Measurements from ENCODE around the gene NFIC.
"Not testable (repeated sequence)": the region's sequence is repeated elsewhere in the genome, so short reads cannot be mapped to it uniquely, and the experiment has no call there.

Gene NFIC

GRCh38 chr19:3365836-3366752 is at the start of gene NFIC:
NFIC (plus strand) TSS chr19:3366583; CDS start chr19:3366637, 54 bp downstream.
- peak in 44 of 56 donors; percentile 14 to 75 (median 58) for DNase-seq

- DNase-seq: no peak
Measured at GRCh38 chr19:3316659-3317207, 49.6 kb upstream of the NFIC start.

GRCh38 chr19:3319643-3320353 is 46.6 kb upstream of the NFIC start:
- no peak for DNase-seq

- DNase-seq: no peak
Measured at GRCh38 chr19:3320354-3320670, 46.1 kb upstream of the NFIC start.

- no peak for DNase-seq
Measured at GRCh38 chr19:3320853-3321252, 45.5 kb upstream of the NFIC start.

GRCh38 chr19:3321696-3322095 is 44.7 kb upstream of the NFIC start:
- no peak for DNase-seq

- DNase-seq: no peak
Measured at GRCh38 chr19:3322199-3322978, 44.0 kb upstream of the NFIC start.

- DNase-seq: no peak
Measured at GRCh38 chr19:3323026-3323425, 43.4 kb upstream of the NFIC start.

GRCh38 chr19:3323658-3324057 is 42.7 kb upstream of the NFIC start:
- DNase-seq: no peak

GRCh38 chr19:3324405-3324856 is 42.0 kb upstream of the NFIC start:
- peak in 13 of 56 donors; percentile 2 to 40 (median 7) for DNase-seq

- DNase-seq: no peak
Measured at GRCh38 chr19:3325451-3325850, 40.9 kb upstream of the NFIC start.

GRCh38 chr19:3328743-3329142 is 37.6 kb upstream of the NFIC start:
- DNase-seq: no peak

GRCh38 chr19:3330047-3330446 is 36.3 kb upstream of the NFIC start:
- DNase-seq: no peak

GRCh38 chr19:3332232-3332631 is 34.2 kb upstream of the NFIC start:
- not testable (repeated sequence) for DNase-seq

- no peak for DNase-seq
Measured at GRCh38 chr19:3333020-3333583, 33.3 kb upstream of the NFIC start.

GRCh38 chr19:3333662-3334061 is 32.7 kb upstream of the NFIC start:
- no peak for DNase-seq

- not testable (repeated sequence) for DNase-seq
Measured at GRCh38 chr19:3334749-3335430, 31.5 kb upstream of the NFIC start.

GRCh38 chr19:3335431-3336350 is 30.7 kb upstream of the NFIC start:
- peak in 5 of 56 donors; percentile 4 to 11 (median 8) for DNase-seq

GRCh38 chr19:3336351-3336679 is 30.1 kb upstream of the NFIC start:
- DNase-seq: no peak
